Activated naive CD8-positive, alpha-beta T cell treated with anti-CD3 and anti-CD28 coated beads for 36 hours (primary cell): ENCODE data around the gene TPX2. TPM values are rescaled to one million over a fixed set of nuclear protein-coding genes. Genes with fewer than 3 reads are reported as not detected.

Experiments used
- DNase-seq: peaks from one replicate; pipeline ENCODE4 v3.0.0; 2021
- H3K27ac Mint-ChIP-seq: one replicate; pipeline ENCODE4 v1.8.0; 2022; ENCODE audit warnings: mild to moderate bottlenecking, moderate library complexity, mixed read lengths
- H3K27me3 Mint-ChIP-seq: one replicate; pipeline ENCODE4 v1.8.0; 2022; ENCODE audit warnings: mild to moderate bottlenecking, mixed read lengths
- H3K36me3 Mint-ChIP-seq: one replicate; pipeline ENCODE4 v1.8.0; 2021; ENCODE audit warnings: mild to moderate bottlenecking, mixed read lengths
- H3K4me1 Mint-ChIP-seq: one replicate; pipeline ENCODE4 v1.8.0; 2021; ENCODE audit warnings: mixed read lengths
- H3K4me3 Mint-ChIP-seq: one replicate; pipeline ENCODE4 v1.8.0; 2022; ENCODE audit warnings: mild to moderate bottlenecking, moderate library complexity, mixed read lengths
- H3K9me3 Mint-ChIP-seq: one replicate; pipeline ENCODE4 v1.8.0; 2022; ENCODE audit warnings: mixed read lengths
- total RNA-seq, 2 experiments: library from RNA; stranded (reverse); gene quantifications; one replicate each; pipeline ENCODE4 v1.2.3, GENCODE V29; 2021

TPX2 gene
- total RNA-seq, 2 experiments from 2014 or later: 111 TPM

DNA sequence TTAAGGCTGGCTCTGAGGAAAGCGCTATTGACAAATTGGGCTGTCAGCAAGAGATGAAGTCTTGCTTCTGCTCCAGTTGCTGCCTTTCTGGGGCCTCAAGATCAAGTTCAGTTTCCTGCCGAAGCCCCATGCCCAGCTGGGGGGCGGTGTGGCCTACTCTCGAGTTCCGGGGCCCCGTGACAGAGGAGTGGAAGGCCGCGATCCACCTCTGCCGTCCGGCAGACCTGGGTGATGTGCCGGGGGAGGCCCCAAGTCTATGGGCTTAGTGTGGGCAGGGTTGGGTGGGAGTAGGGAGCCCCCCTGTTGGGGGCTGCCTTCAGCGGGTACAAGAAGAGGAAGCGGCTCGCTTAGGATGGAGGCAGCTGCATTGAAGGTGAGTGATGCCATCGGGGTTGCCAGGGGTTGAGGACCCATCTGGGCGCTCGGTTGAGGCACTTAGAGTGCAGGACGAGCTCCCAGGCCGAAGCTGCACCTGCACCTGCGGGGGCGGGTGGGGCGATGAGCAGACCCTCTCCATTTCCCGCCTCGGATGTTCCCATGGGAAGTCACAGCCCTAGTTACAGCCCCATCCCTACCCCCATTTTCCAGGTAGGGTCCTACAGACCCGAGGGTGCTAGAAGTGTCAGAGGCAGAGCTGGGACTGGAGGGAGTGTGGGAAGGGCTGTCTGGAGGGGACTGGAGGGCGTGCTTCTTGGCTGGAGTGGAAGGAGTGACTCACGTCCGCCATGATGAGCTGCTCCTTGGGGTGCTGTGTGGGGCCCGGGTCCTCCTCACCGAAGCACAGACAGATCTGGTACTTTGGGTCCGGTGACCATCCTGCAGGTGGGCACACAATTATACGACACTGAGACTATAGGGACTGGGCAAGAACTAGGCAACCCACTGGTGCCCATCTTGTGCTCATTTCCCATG, 109.3 kb downstream of the TPX2 start:
- H3K4me1 Mint-ChIP-seq: no peaks in the 10 kb centered on the region

DNA sequence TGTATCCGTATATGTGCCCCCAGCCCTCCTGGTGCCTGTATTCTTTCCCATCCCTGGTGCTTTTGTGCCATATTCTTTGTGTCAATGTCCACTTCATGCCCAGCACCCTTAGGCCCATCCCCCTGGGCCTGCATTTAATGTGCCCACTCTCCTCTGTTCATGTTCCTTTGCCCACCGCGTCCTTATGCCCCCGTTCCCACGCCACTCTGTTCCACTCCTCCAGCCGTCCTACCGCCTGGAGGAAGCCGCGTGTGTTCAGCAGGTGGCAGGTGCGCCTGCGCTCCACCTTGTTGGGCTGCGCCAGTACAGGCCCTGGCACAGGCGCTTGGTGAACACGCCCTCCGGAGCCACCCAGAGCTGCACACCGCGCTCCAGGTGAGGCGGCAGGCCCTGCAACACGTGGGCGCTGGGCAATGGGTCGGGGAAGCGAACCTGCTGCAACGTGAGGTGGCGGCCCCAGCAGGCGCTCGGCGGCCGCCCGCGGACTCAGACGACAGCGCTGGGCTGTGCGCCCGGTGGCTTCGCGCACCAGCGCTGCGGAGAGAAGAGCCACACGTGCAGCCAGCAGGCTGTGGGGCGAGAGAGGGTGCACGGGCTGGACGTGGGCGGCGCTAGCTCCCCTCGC, 110.3 kb downstream of the TPX2 start:
- Mint-ChIP-seq H3K27ac (no peak overlapping the region), H3K27me3 (peaks cover 16% of the 10 kb centered on the region), H3K4me3 (no peak overlapping the region), H3K9me3 (no peaks in the 10 kb centered on the region), H3K36me3 (no peaks in the 10 kb centered on the region), H3K4me1 (no peaks in the 10 kb centered on the region)
- DNase-seq: no peak

More for the DNA sequence above, 109.3 kb downstream of the TPX2 start:
- Mint-ChIP-seq H3K4me3 (no peak overlapping the region), H3K9me3 (no peaks in the 10 kb centered on the region), H3K36me3 (no peaks in the 10 kb centered on the region), H3K27ac (no peak overlapping the region), H3K27me3 (peaks cover 16% of the 10 kb centered on the region)
- no peak for DNase-seq

Other genes with a start within 250 kb of the TPX2 start
- 100 to 1,000 TPM; 137 to 142 TPM for gene HM13, start 224.8 kb upstream of the TPX2 start, total RNA-seq
- gene ID1, start 134.0 kb upstream of the TPX2 start, total RNA-seq: under 1 TPM; 0.36 to 0.37 TPM
- not detected for gene COX4I2, start 101.4 kb upstream of the TPX2 start, total RNA-seq
- gene BCL2L1, start 16.4 kb upstream of the TPX2 start, total RNA-seq: 100 to 1,000 TPM; 196 to 206 TPM
- gene MYLK2, start 80.1 kb downstream of the TPX2 start, total RNA-seq: under 1 TPM; 0.21 to 0.36 TPM
- not detected for gene FOXS1, start 106.3 kb downstream of the TPX2 start, total RNA-seq
- not detected for gene DUSP15, start 131.2 kb downstream of the TPX2 start, total RNA-seq
- gene TTLL9, start 131.3 kb downstream of the TPX2 start, total RNA-seq: not detected
- 10 to 100 TPM; 20.2 to 22.0 TPM for gene PDRG1, start 212.8 kb downstream of the TPX2 start, total RNA-seq
- under 1 TPM; 0.04 TPM for gene XKR7, start 228.9 kb downstream of the TPX2 start, total RNA-seq